ENCODE measurements around the gene TUBA4B. TPM values are rescaled to one million over a fixed set of nuclear protein-coding genes. Genes with fewer than 3 reads are reported as not detected.

The TUBA4B gene
- total and polyA plus RNA-seq, 7 experiments from 2014 or later, result not detected

GRCh38 chr2:219207134-219207883 lies 45.7 kb upstream of the TUBA4B start:
- peaks cover 9 to 19% (median 11%) of the 10 kb centered on the region in 3 experiments for H3K36me3 ChIP-seq (ENCODE audit: control insufficient read depth in 2 of 3, insufficient read depth in 3 of 3, low read length in 3 of 3)
- ChIA-PET POLR2A (interaction anchor here (0.7 to 17.4 kb wide), 14 partner anchors 11 to 181 kb away, joined by 3 to 343 read pairs (median 20); partner anchors contain the start of genes ABCB6, ANKZF1, ATG9A and CNPPD1), CTCF (interaction anchor here (0.6 to 4.8 kb wide), 6 partner anchors 27 to 114 kb away, joined by 3 to 54 read pairs (median 6); partner anchors contain the start of gene CNPPD1)
- Mint-ChIP-seq H3K36me3 (peaks cover 0 to 19% (median 0%) of the 10 kb centered on the region in 5 donors), H3K27ac (peak overlapping the region; percentile 71 to 98 (median 96)), H3K27me3 (no peaks in the 10 kb centered on the region), H3K9me3 (peaks cover 0 to 5% (median 0%) of the 10 kb centered on the region in 11 donors), H3K4me1 (peaks cover 15 to 54% (median 45%) of the 10 kb centered on the region in 7 donors), H3K4me3 (peak overlapping the region; percentile 77 to 98 (median 94))
- DNase-seq, result no peak
- no peaks in the 10 kb centered on the region for H3K9me3 ChIP-seq (ENCODE audit: control insufficient read depth in 2 of 3, low read length in 3 of 3)
- H3K27ac ChIP-seq (ENCODE audit: low read depth, low read length), result peak overlapping the region; percentile 92
- ATAC-seq, result no peak
- intact Hi-C loops (cut with micrococcal nuclease), result loop anchor here (2.0 to 5.0 kb wide), 5 partner anchors 37 to 390 kb away; partner anchors contain the start of genes GMPPA (in 2 of the 2), CHPF (in 1 of the 2), GLB1L (in 1 of the 2) and STK11IP (in 1 of the 2)
- no peaks in the 10 kb centered on the region for H3K27me3 ChIP-seq (ENCODE audit: control insufficient read depth in 2 of 2, insufficient read depth in 2 of 2, low read length in 2 of 2)
- H3K4me3 ChIP-seq (ENCODE audit: low read length), result peak overlapping the region; percentile 98
- peaks cover 20 to 28% of the 10 kb centered on the region in 2 donors for H3K4me1 ChIP-seq (ENCODE audit: control insufficient read depth in 2 of 2, insufficient read depth in 2 of 2, low read length in 2 of 2)

- H3K36me3 Mint-ChIP-seq, result peaks cover 0 to 19% (median 0%) of the 10 kb centered on the region in 5 donors
- H3K4me3 Mint-ChIP-seq, result peak overlapping the region; percentile 51 to 98 (median 92)
- CTCF ChIA-PET, result interaction anchor here (1.7 to 4.8 kb wide), 4 partner anchors 28 to 49 kb away, joined by 5 to 54 read pairs (median 10); partner anchors contain the start of gene CNPPD1
- peaks cover 9 to 19% (median 11%) of the 10 kb centered on the region in 3 experiments for H3K36me3 ChIP-seq (ENCODE audit: control insufficient read depth in 2 of 3, insufficient read depth in 3 of 3, low read length in 3 of 3)
- ATAC-seq (no peak), DNase-seq (peak in 1 of 9 donors; percentile 20)
- peaks cover 20 to 28% of the 10 kb centered on the region in 2 donors for H3K4me1 ChIP-seq (ENCODE audit: control insufficient read depth in 2 of 2, insufficient read depth in 2 of 2, low read length in 2 of 2)
- POLR2A ChIA-PET, result interaction anchor here (0.7 to 17.4 kb wide), 15 partner anchors 10 to 471 kb away, joined by 3 to 343 read pairs (median 7); partner anchors contain the start of genes ABCB6, ANKZF1, ATG9A and CNPPD1
- H3K27me3 ChIP-seq (ENCODE audit: control insufficient read depth in 2 of 2, insufficient read depth in 2 of 2, low read length in 2 of 2), result no peaks in the 10 kb centered on the region
- H3K9me3 Mint-ChIP-seq, result peaks cover 0 to 5% (median 0%) of the 10 kb centered on the region in 11 donors
- no peaks in the 10 kb centered on the region for H3K27me3 Mint-ChIP-seq
- H3K27ac ChIP-seq (ENCODE audit: low read depth, low read length), result peak overlapping the region; percentile 92
- peaks cover 15 to 54% (median 47%) of the 10 kb centered on the region in 7 donors for H3K4me1 Mint-ChIP-seq
- no peak overlapping the region for H3K4me3 ChIP-seq (ENCODE audit: low read length)
- no peaks in the 10 kb centered on the region for H3K9me3 ChIP-seq (ENCODE audit: control insufficient read depth in 2 of 3, low read length in 3 of 3)
- peak overlapping the region in 8 of 9 donors; percentile 86 to 98 (median 96) for H3K27ac Mint-ChIP-seq
- intact Hi-C loops (cut with micrococcal nuclease), result loop anchor here (2.0 to 5.0 kb wide), 5 partner anchors 37 to 389 kb away; partner anchors contain the start of genes GMPPA (in 2 of the 2), CHPF (in 1 of the 2), GLB1L (in 1 of the 2) and STK11IP (in 1 of the 2)
Measured at GRCh38 chr2:219207884-219208740, 44.9 kb upstream of the TUBA4B start.

GRCh38 chr2:219209236-219210195 lies 43.5 kb upstream of the TUBA4B start:
- peaks cover 20 to 28% of the 10 kb centered on the region in 2 donors for H3K4me1 ChIP-seq (ENCODE audit: control insufficient read depth in 2 of 2, insufficient read depth in 2 of 2, low read length in 2 of 2)
- H3K27ac ChIP-seq (ENCODE audit: low read depth, low read length), result peak overlapping the region; percentile 25
- H3K4me3 ChIP-seq (ENCODE audit: low read length), result no peak overlapping the region
- ChIA-PET CTCF (interaction anchor here (1.2 to 4.8 kb wide), 5 partner anchors 35 to 180 kb away, joined by 3 to 54 read pairs (median 5); partner anchors contain the start of genes CNPPD1 and NHEJ1), POLR2A (interaction anchor here (1.0 to 17.4 kb wide), 10 partner anchors 9 to 85 kb away, joined by 3 to 343 read pairs (median 7); partner anchors contain the start of genes ABCB6, ANKZF1, ATG9A and CNPPD1)
- H3K9me3 ChIP-seq (ENCODE audit: control insufficient read depth in 2 of 3, low read length in 3 of 3), result no peaks in the 10 kb centered on the region
- no peaks in the 10 kb centered on the region for H3K27me3 ChIP-seq (ENCODE audit: control insufficient read depth in 2 of 2, insufficient read depth in 2 of 2, low read length in 2 of 2)
- intact Hi-C loops (cut with micrococcal nuclease), result loop anchor here (5.0 kb wide), 3 partner anchors 288 to 388 kb away; partner anchors contain the start of genes CHPF (in 1 of the 2), GMPPA (in 1 of the 2), STK11IP (in 1 of the 2) and TMEM198 (in 1 of the 2)
- peak overlapping the region; percentile 81 to 98 (median 90) for H3K27ac Mint-ChIP-seq
- H3K9me3 Mint-ChIP-seq, result peaks cover 0 to 5% (median 0%) of the 10 kb centered on the region in 11 donors
- no peaks in the 10 kb centered on the region for H3K27me3 Mint-ChIP-seq
- H3K4me1 Mint-ChIP-seq, result peaks cover 15 to 54% (median 47%) of the 10 kb centered on the region in 7 donors
- H3K4me3 Mint-ChIP-seq, result peak overlapping the region in 4 of 10 donors; percentile 50 to 64 (median 52)
- peaks cover 9 to 26% (median 14%) of the 10 kb centered on the region in 3 experiments for H3K36me3 ChIP-seq (ENCODE audit: control insufficient read depth in 2 of 3, insufficient read depth in 3 of 3, low read length in 3 of 3)
- ATAC-seq (no peak), DNase-seq (peak in 1 of 9 donors; percentile 21)
- peaks cover 0 to 22% (median 4%) of the 10 kb centered on the region in 5 donors for H3K36me3 Mint-ChIP-seq

GRCh38 chr2:219210196-219210885 lies 42.7 kb upstream of the TUBA4B start:
- DNase-seq, result peak in 1 of 9 donors; percentile 17
- no peak overlapping the region for H3K4me3 ChIP-seq (ENCODE audit: low read length)
- H3K36me3 ChIP-seq (ENCODE audit: control insufficient read depth in 2 of 3, insufficient read depth in 3 of 3, low read length in 3 of 3), result peaks cover 9 to 33% (median 14%) of the 10 kb centered on the region in 3 experiments
- no peaks in the 10 kb centered on the region for H3K27me3 ChIP-seq (ENCODE audit: control insufficient read depth in 2 of 2, insufficient read depth in 2 of 2, low read length in 2 of 2)
- H3K27me3 Mint-ChIP-seq, result no peaks in the 10 kb centered on the region
- ATAC-seq, result no peak
- H3K27ac Mint-ChIP-seq, result peak overlapping the region in 8 of 9 donors; percentile 78 to 98 (median 87)
- peaks cover 20 to 28% of the 10 kb centered on the region in 2 donors for H3K4me1 ChIP-seq (ENCODE audit: control insufficient read depth in 2 of 2, insufficient read depth in 2 of 2, low read length in 2 of 2)
- peaks cover 0 to 5% (median 0%) of the 10 kb centered on the region in 11 donors for H3K9me3 Mint-ChIP-seq
- no peak overlapping the region for H3K27ac ChIP-seq (ENCODE audit: low read depth, low read length)
- ChIA-PET POLR2A (interaction anchor here (1.1 to 17.4 kb wide), 9 partner anchors 19 to 85 kb away, joined by 3 to 343 read pairs (median 7); partner anchors contain the start of genes ANKZF1, ATG9A, CNPPD1 and DNAJB2), CTCF (interaction anchor here (2.7 to 5.0 kb wide), 3 partner anchors 35 to 52 kb away, joined by 29 to 54 read pairs (median 54); partner anchors contain the start of genes CNPPD1 and NHEJ1)
- peaks cover 0 to 22% (median 4%) of the 10 kb centered on the region in 5 donors for H3K36me3 Mint-ChIP-seq
- intact Hi-C loops (cut with micrococcal nuclease), result no loop called here
- no peak overlapping the region for H3K4me3 Mint-ChIP-seq
- H3K9me3 ChIP-seq (ENCODE audit: control insufficient read depth in 2 of 3, low read length in 3 of 3), result no peaks in the 10 kb centered on the region
- H3K4me1 Mint-ChIP-seq, result peaks cover 15 to 52% (median 47%) of the 10 kb centered on the region in 7 donors
